IMR-90 (cell line): ENCODE data around the gene STAM.

ENCODE experiments used
- USF2 ChIP-seq: fragments of 150-350 bp; IDR thresholded peaks from 2 replicates; pipeline ENCODE4 v1.6.1; 2017; ENCODE audit warnings: mild to moderate bottlenecking, antibody characterized with exemption, low read length, low read depth
- TF ChIP-seq, protein P1 (sequence below): conservative IDR thresholded peaks from 2 replicates; pipeline ENCODE4 v1.5.1; 2012; ENCODE audit warnings: mild to moderate bottlenecking, low read depth, low read length, improper control_type of control experiment

GRCh38 chr10:17616403-17617030 lies 27.4 kb upstream of the STAM start:
- TF ChIP-seq USF2 = no peak
- TF ChIP-seq, protein P1, sequence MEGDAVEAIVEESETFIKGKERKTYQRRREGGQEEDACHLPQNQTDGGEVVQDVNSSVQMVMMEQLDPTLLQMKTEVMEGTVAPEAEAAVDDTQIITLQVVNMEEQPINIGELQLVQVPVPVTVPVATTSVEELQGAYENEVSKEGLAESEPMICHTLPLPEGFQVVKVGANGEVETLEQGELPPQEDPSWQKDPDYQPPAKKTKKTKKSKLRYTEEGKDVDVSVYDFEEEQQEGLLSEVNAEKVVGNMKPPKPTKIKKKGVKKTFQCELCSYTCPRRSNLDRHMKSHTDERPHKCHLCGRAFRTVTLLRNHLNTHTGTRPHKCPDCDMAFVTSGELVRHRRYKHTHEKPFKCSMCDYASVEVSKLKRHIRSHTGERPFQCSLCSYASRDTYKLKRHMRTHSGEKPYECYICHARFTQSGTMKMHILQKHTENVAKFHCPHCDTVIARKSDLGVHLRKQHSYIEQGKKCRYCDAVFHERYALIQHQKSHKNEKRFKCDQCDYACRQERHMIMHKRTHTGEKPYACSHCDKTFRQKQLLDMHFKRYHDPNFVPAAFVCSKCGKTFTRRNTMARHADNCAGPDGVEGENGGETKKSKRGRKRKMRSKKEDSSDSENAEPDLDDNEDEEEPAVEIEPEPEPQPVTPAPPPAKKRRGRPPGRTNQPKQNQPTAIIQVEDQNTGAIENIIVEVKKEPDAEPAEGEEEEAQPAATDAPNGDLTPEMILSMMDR = no peak
